Mammary epithelial cell (primary cell): ENCODE results near the gene ORAI2.

Source experiments
- EZH2 ChIP-seq: IDR thresholded peaks from 2 replicates; pipeline ENCODE4 v1.6.1; 2012; ENCODE audit warnings: low read length, inconsistent platforms, borderline replicate concordance
- TF ChIP-seq, protein P1 (sequence below), 2 donors: IDR thresholded peaks in 1 of 2; conservative IDR thresholded peaks in 1 of 2; 2 replicates each; pipeline ENCODE4 v1.5.1; 2011 to 2012; ENCODE audit warnings: inconsistent platforms in 2 of 2, low read length in 2 of 2, mild to moderate bottlenecking in 2 of 2, control low read depth in 1 of 2, low read depth in 1 of 2; ENCODE audit not compliant: insufficient read depth in 1 of 2; ENCODE audit errors: extremely low read depth in 1 of 2

DNA sequence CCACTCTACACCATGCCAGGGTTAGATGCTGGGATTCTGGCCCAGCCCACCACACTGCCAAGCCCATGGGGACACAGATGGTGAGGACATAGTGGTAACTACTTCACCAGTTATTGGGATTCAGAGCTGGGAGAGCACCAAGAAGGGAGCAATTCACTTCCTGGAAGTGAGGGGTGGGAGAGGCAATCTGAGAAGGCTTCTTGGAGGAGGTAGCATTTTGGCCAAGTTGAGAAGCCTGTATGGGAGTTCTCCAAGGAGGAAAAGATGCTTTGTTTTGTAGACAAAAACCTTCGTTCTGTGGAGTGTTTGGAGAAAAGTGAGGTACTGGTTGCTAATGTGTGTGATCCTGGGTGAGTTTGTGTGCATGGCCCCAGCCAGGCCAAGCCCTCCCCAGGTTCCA is 41.0 kb upstream of the ORAI2 start:
- TF ChIP-seq, protein P1, sequence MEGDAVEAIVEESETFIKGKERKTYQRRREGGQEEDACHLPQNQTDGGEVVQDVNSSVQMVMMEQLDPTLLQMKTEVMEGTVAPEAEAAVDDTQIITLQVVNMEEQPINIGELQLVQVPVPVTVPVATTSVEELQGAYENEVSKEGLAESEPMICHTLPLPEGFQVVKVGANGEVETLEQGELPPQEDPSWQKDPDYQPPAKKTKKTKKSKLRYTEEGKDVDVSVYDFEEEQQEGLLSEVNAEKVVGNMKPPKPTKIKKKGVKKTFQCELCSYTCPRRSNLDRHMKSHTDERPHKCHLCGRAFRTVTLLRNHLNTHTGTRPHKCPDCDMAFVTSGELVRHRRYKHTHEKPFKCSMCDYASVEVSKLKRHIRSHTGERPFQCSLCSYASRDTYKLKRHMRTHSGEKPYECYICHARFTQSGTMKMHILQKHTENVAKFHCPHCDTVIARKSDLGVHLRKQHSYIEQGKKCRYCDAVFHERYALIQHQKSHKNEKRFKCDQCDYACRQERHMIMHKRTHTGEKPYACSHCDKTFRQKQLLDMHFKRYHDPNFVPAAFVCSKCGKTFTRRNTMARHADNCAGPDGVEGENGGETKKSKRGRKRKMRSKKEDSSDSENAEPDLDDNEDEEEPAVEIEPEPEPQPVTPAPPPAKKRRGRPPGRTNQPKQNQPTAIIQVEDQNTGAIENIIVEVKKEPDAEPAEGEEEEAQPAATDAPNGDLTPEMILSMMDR (conservative IDR thresholded peaks at IDR 0.05 in 1 of 2, IDR thresholded peaks at IDR 0.05 in 1 of 2; ENCODE audit: extremely low read depth in 1 of 2, insufficient read depth in 1 of 2, low read depth in 1 of 2, low read length in 2 of 2): no peak
- TF ChIP-seq EZH2: no peak
